Neuronal stem cell (in vitro differentiated cells): ENCODE data around the gene TNS3.

Experiments
- DNase-seq: peaks from one replicate; pipeline ENCODE4 v3.0.0-alpha.2; 2013; ENCODE audit warnings: low spot score
- H2AFZ ChIP-seq: one replicate; pipeline ENCODE4 v1.6.1; 2013; ENCODE audit warnings: mild to moderate bottlenecking, low read length, inconsistent platforms
- H2AK5ac ChIP-seq: 2 replicates; pipeline ENCODE4 v1.6.1; 2013; ENCODE audit warnings: low read depth, mild to moderate bottlenecking, inconsistent platforms, low read length, moderate library complexity, mixed read lengths
- H2BK120ac ChIP-seq: 2 replicates; pipeline ENCODE4 v1.6.1; 2013; ENCODE audit warnings: low read depth, mild to moderate bottlenecking, inconsistent platforms, low read length, moderate library complexity, mixed read lengths
- H2BK12ac ChIP-seq: one replicate; pipeline ENCODE4 v1.6.1; 2013; ENCODE audit warnings: low read length, inconsistent platforms
- H2BK15ac ChIP-seq: 2 replicates; pipeline ENCODE4 v1.6.1; 2013; ENCODE audit warnings: mild to moderate bottlenecking, low read length, inconsistent platforms, mixed read lengths
- H2BK5ac ChIP-seq: one replicate; pipeline ENCODE4 v1.6.1; 2013; ENCODE audit warnings: inconsistent platforms, mild to moderate bottlenecking, low read length, moderate library complexity
- H3K14ac ChIP-seq: one replicate; pipeline ENCODE4 v1.6.1; 2013; ENCODE audit warnings: low read length, inconsistent platforms
- H3K18ac ChIP-seq: 2 replicates; pipeline ENCODE4 v1.6.1; 2013; ENCODE audit warnings: low read length, inconsistent platforms
- H3K23ac ChIP-seq: 2 replicates; pipeline ENCODE4 v1.6.1; 2013; ENCODE audit warnings: low read depth, mild to moderate bottlenecking, mixed read lengths, low read length, inconsistent platforms; ENCODE audit not compliant: poor library complexity
- H3K27ac ChIP-seq: replicated peaks from 3 replicates; pipeline ENCODE4 v1.5.1; 2013; ENCODE audit warnings: low read length, inconsistent platforms
- H3K27me3 ChIP-seq, 3 experiments: 2 replicates each; pipeline ENCODE4 v1.6.1; 2013; ENCODE audit warnings: low read length in 3 of 3, mild to moderate bottlenecking in 2 of 3, inconsistent platforms in 1 of 3, low read depth in 1 of 3, mixed read lengths in 1 of 3, moderate library complexity in 1 of 3; ENCODE audit not compliant: control insufficient read depth in 3 of 3, insufficient read depth in 3 of 3
- H3K36me3 ChIP-seq, 2 donors: replicated peaks in 1 of 2; 2 replicates each; pipeline ENCODE4 v1.6.1; 2013; ENCODE audit warnings: low read length in 2 of 2; ENCODE audit not compliant: control insufficient read depth in 2 of 2, insufficient read depth in 2 of 2
- H3K4ac ChIP-seq: 2 replicates; pipeline ENCODE4 v1.6.1; 2013; ENCODE audit warnings: inconsistent platforms, mild to moderate bottlenecking, low read length, moderate library complexity
- H3K4me1 ChIP-seq, 2 donors: 1 replicate in 1 of 2; 2 replicates in 1 of 2; pipeline ENCODE4 v1.6.1; 2013; ENCODE audit warnings: low read length in 2 of 2, low read depth in 1 of 2; ENCODE audit not compliant: control insufficient read depth in 2 of 2, insufficient read depth in 1 of 2
- H3K4me2 ChIP-seq: one replicate; pipeline ENCODE4 v1.6.1; 2013; ENCODE audit warnings: mild to moderate bottlenecking, low read length, inconsistent platforms; ENCODE audit not compliant: insufficient read depth, poor library complexity, severe bottlenecking
- H3K4me3 ChIP-seq, 2 donors: 2 replicates each; pipeline ENCODE4 v1.5.1; 2013; ENCODE audit warnings: low read length in 2 of 2, mild to moderate bottlenecking in 2 of 2, inconsistent platforms in 1 of 2, moderate library complexity in 1 of 2
- H3K79me1 ChIP-seq: one replicate; pipeline ENCODE4 v1.6.1; 2013; ENCODE audit warnings: low read depth, mild to moderate bottlenecking, inconsistent platforms, low read length, moderate library complexity
- H3K9ac ChIP-seq: one replicate; pipeline ENCODE4 v1.6.1; 2013; ENCODE audit warnings: mild to moderate bottlenecking, low read depth, low read length, inconsistent platforms; ENCODE audit not compliant: poor library complexity
- H3K9me3 ChIP-seq, 2 donors: replicated peaks in 1 of 2; 2 replicates each; pipeline versions ENCODE3 to v1.6.1; 2013; ENCODE audit warnings: low read length in 2 of 2, mild to moderate bottlenecking in 2 of 2, inconsistent platforms in 1 of 2, low read depth in 1 of 2, mixed read lengths in 1 of 2, moderate library complexity in 1 of 2; ENCODE audit not compliant: control insufficient read depth in 2 of 2, insufficient read depth in 1 of 2
- H4K8ac ChIP-seq: one replicate; pipeline ENCODE4 v1.6.1; 2013; ENCODE audit warnings: low read depth, mild to moderate bottlenecking, inconsistent platforms, low read length, moderate library complexity
- H4K91ac ChIP-seq: one replicate; pipeline ENCODE4 v1.6.1; 2013; ENCODE audit warnings: low read length, low read depth, mild to moderate bottlenecking, inconsistent platforms; ENCODE audit not compliant: poor library complexity
- WGBS, 2 donors: extraction: QIAGEN DNeasy Blood & Tissue Kit; methylation state at CpG; one replicate each; pipeline ENCODE4 v1.1.7; 2013; ENCODE audit warnings: missing lambda C conversion rate in 2 of 2, mixed read lengths in 1 of 2; ENCODE audit not compliant: insufficient read length in 2 of 2, insufficient replicate concordance in 1 of 2; ENCODE audit errors: extremely low coverage in 2 of 2; 5-methylcytosine and 5-hydroxymethylcytosine counted together

The TNS3 gene

GRCh38 chr7:47281966-47282643 lies 299.8 kb downstream of the TNS3 start:
- no CpG with 5 or more reads among the region's 7 CpGs for WGBS, 2 donors

GRCh38 chr7:47281161-47281560 lies 300.8 kb downstream of the TNS3 start:
- Histone ChIP-seq H3K4me1 (no peaks in the 10 kb centered on the region), H3K4me3 (no peak overlapping the region), H3K27ac (no peak overlapping the region), H4K8ac (no peak overlapping the region), H2AFZ (no peak overlapping the region), H3K18ac (no peak overlapping the region), H3K36me3 (peaks cover 36 to 47% of the 10 kb centered on the region in 2 donors), H3K9ac (no peak overlapping the region), H2BK12ac (no peak overlapping the region), H2BK15ac (no peak overlapping the region), H3K23ac (no peak overlapping the region), H3K4ac (no peak overlapping the region), H2BK5ac (no peak overlapping the region), H3K4me2 (no peak overlapping the region), H3K79me1 (no peaks in the 10 kb centered on the region), H3K14ac (no peak overlapping the region), H3K27me3 (no peaks in the 10 kb centered on the region), H3K9me3 (peaks cover 2 to 5% of the 10 kb centered on the region in 2 donors), H2BK120ac (no peak overlapping the region), H2AK5ac (no peak overlapping the region), H4K91ac (no peak overlapping the region)
- no CpG with 5 or more reads among the region's 3 CpGs for WGBS, 2 donors
- no peak for DNase-seq

More at GRCh38 chr7:47281966-47282643, 299.8 kb downstream of the TNS3 start:
- peaks cover 2 to 5% of the 10 kb centered on the region in 2 donors for H3K9me3 ChIP-seq
- peak overlapping the region in 1 of 2 donors; percentile 49 for H3K4me3 ChIP-seq
- H2AK5ac ChIP-seq = no peak overlapping the region
- H2BK5ac ChIP-seq = no peak overlapping the region
- no peak overlapping the region for H2BK15ac ChIP-seq
- peak overlapping the region; percentile 18 for H3K23ac ChIP-seq
- peaks cover 36 to 47% of the 10 kb centered on the region in 2 donors for H3K36me3 ChIP-seq
- no peak overlapping the region for H3K18ac ChIP-seq
- H3K27me3 ChIP-seq = no peaks in the 10 kb centered on the region
- no peak overlapping the region for H2AFZ ChIP-seq
- no peaks in the 10 kb centered on the region for H3K79me1 ChIP-seq
- peak overlapping the region; percentile 57 for H4K8ac ChIP-seq
- no peak overlapping the region for H2BK12ac ChIP-seq
- no peak overlapping the region for H3K9ac ChIP-seq
- H3K4me2 ChIP-seq = no peak overlapping the region
- H3K27ac ChIP-seq = no peak overlapping the region
- no peak overlapping the region for H2BK120ac ChIP-seq
- no peaks in the 10 kb centered on the region for H3K4me1 ChIP-seq
- H4K91ac ChIP-seq = no peak overlapping the region
- no peak overlapping the region for H3K4ac ChIP-seq
- no peak for DNase-seq
- no peak overlapping the region for H3K14ac ChIP-seq

- DNase-seq = no peak
- Histone ChIP-seq H3K36me3 (peaks cover 31 to 52% of the 10 kb centered on the region in 2 donors), H3K4me3 (no peak overlapping the region), H2BK12ac (no peak overlapping the region), H3K9ac (no peak overlapping the region), H3K27ac (no peak overlapping the region), H2AFZ (no peak overlapping the region), H3K4ac (no peak overlapping the region), H3K18ac (no peak overlapping the region), H3K79me1 (no peaks in the 10 kb centered on the region), H3K14ac (no peak overlapping the region), H3K4me2 (no peak overlapping the region), H2AK5ac (no peak overlapping the region), H3K9me3 (peaks cover 0 to 4% of the 10 kb centered on the region in 2 donors), H4K91ac (no peak overlapping the region), H3K27me3 (no peaks in the 10 kb centered on the region), H3K23ac (no peak overlapping the region), H2BK15ac (no peak overlapping the region), H4K8ac (no peak overlapping the region), H2BK5ac (no peak overlapping the region), H3K4me1 (no peaks in the 10 kb centered on the region), H2BK120ac (no peak overlapping the region)
- no CpG with 5 or more reads among the region's 4 CpGs for WGBS, 2 donors
Observed at GRCh38 chr7:47280114-47280513, 301.8 kb downstream of the TNS3 start.

DNA sequence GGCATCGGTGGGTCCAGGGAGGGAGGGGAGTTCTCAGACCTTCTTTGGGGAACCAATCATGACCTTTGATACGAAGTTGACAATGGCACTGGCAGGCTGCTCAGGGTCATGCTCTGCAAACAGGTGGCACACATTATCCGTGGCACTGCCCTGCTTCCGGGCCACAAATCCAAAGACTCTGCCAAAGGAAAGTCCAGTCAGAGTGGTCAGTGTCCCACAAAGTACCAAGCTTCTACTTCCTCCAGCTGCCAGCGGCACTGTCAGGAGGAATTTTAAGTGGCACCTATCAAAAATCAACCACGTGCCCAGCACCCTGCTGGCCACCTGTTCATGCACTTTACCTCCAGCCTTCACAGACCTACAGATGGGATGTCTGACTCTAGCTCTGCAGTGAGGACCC lies 303.9 kb downstream of the TNS3 start:
- Histone ChIP-seq H3K27me3 (no peaks in the 10 kb centered on the region), H3K18ac (no peak overlapping the region), H3K79me1 (no peaks in the 10 kb centered on the region), H3K27ac (no peak overlapping the region), H4K8ac (no peak overlapping the region), H3K9me3 (peaks cover 0 to 5% of the 10 kb centered on the region in 2 donors), H2BK12ac (no peak overlapping the region), H3K23ac (no peak overlapping the region), H2AK5ac (no peak overlapping the region), H3K4ac (no peak overlapping the region), H2AFZ (no peak overlapping the region), H2BK5ac (no peak overlapping the region), H3K14ac (no peak overlapping the region), H3K9ac (no peak overlapping the region), H2BK120ac (no peak overlapping the region), H2BK15ac (no peak overlapping the region), H4K91ac (no peak overlapping the region), H3K4me1 (no peaks in the 10 kb centered on the region), H3K4me3 (no peak overlapping the region), H3K4me2 (no peak overlapping the region), H3K36me3 (peaks cover 11 to 38% of the 10 kb centered on the region in 2 donors)
- DNase-seq = no peak
- no CpG with 5 or more reads among the region's 6 CpGs for WGBS, 2 donors
